Liver (tissue), 9 donors: ENCODE data around the gene URB1. TPM values are rescaled to one million over a fixed set of nuclear protein-coding genes. Genes with fewer than 3 reads are reported as not detected.

Source experiments
- DNase-seq: peaks from one replicate; pipeline ENCODE4 v3.0.0-alpha.2; 2017; ENCODE audit warnings: low spot score
- H3K27ac ChIP-seq, 2 donors: one replicate each; pipeline ENCODE4 v1.7.0; 2013; ENCODE audit warnings: inconsistent platforms in 2 of 2, low read length in 2 of 2, control low read depth in 1 of 2, low read depth in 1 of 2, mild to moderate bottlenecking in 1 of 2
- H3K27me3 ChIP-seq, 4 donors: one replicate each; pipeline versions ENCODE4 v1.6.1 to v1.7.0; 2013; ENCODE audit warnings: low read length in 3 of 4, inconsistent platforms in 1 of 4, mild to moderate bottlenecking in 1 of 4, moderate library complexity in 1 of 4; ENCODE audit not compliant: control insufficient read depth in 4 of 4, insufficient read depth in 4 of 4
- H3K36me3 ChIP-seq, 4 donors: one replicate each; pipeline versions ENCODE4 v1.6.1 to v1.7.0; 2013; ENCODE audit warnings: low read length in 3 of 4, mild to moderate bottlenecking in 3 of 4, low read depth in 1 of 4, moderate library complexity in 1 of 4; ENCODE audit not compliant: control insufficient read depth in 4 of 4, insufficient read depth in 3 of 4
- H3K4me1 ChIP-seq, 4 donors: one replicate each; pipeline versions ENCODE4 v1.6.1 to v1.7.0; 2013; ENCODE audit warnings: low read length in 3 of 4, mild to moderate bottlenecking in 3 of 4, moderate library complexity in 1 of 4; ENCODE audit not compliant: control insufficient read depth in 4 of 4, insufficient read depth in 4 of 4
- H3K4me3 ChIP-seq, 3 donors: one replicate each; pipeline versions ENCODE4 v1.6.1 to v1.7.0; 2013; ENCODE audit warnings: low read length in 3 of 3, control low read depth in 1 of 3, low read depth in 1 of 3, mild to moderate bottlenecking in 1 of 3
- H3K9ac ChIP-seq, 2 donors: one replicate each; pipeline ENCODE4 v1.7.0; 2013; ENCODE audit warnings: low read length in 2 of 2, mild to moderate bottlenecking in 2 of 2, moderate library complexity in 2 of 2, control low read depth in 1 of 2, low read depth in 1 of 2
- H3K9me3 ChIP-seq, 4 donors: one replicate each; pipeline versions ENCODE4 v1.6.1 to v1.7.0; 2013; ENCODE audit warnings: low read length in 3 of 4; ENCODE audit not compliant: control insufficient read depth in 4 of 4
- EGR1 ChIP-seq, 2 donors: IDR thresholded peaks; 2 replicates each; pipeline ENCODE4 v1.6.1; 2016 to 2018; ENCODE audit warnings: antibody characterized with exemption in 2 of 2, low read depth in 2 of 2
- FOXA1 ChIP-seq: IDR thresholded peaks from 2 replicates; pipeline ENCODE4 v1.6.1; 2016; ENCODE audit warnings: antibody characterized with exemption
- FOXA2 ChIP-seq: IDR thresholded peaks from 2 replicates; pipeline ENCODE4 v1.6.1; 2016; ENCODE audit warnings: antibody characterized with exemption
- GABPA ChIP-seq, 2 donors: IDR thresholded peaks in 1 of 2; conservative IDR thresholded peaks in 1 of 2; 2 replicates each; pipeline ENCODE4 v1.6.1; 2016; ENCODE audit warnings: antibody characterized with exemption in 2 of 2, mild to moderate bottlenecking in 1 of 2, moderate library complexity in 1 of 2
- HNF4G ChIP-seq: IDR thresholded peaks from 2 replicates; pipeline ENCODE4 v1.6.1; 2016; ENCODE audit warnings: antibody characterized with exemption
- JUND ChIP-seq, 2 donors: IDR thresholded peaks; 2 replicates each; pipeline ENCODE4 v1.6.1; 2016; ENCODE audit warnings: antibody characterized with exemption in 2 of 2
- NR2F2 ChIP-seq: IDR thresholded peaks from 2 replicates; pipeline ENCODE4 v1.6.1; 2016; ENCODE audit warnings: antibody characterized with exemption
- RAD21 ChIP-seq, 2 donors: IDR thresholded peaks; 2 replicates each; pipeline ENCODE4 v1.6.1; 2016; ENCODE audit warnings: antibody characterized with exemption in 2 of 2, mild to moderate bottlenecking in 2 of 2
- RXRA ChIP-seq, 2 donors: IDR thresholded peaks; 2 replicates each; pipeline ENCODE4 v1.6.1; 2017 to 2018; ENCODE audit warnings: antibody characterized with exemption in 2 of 2, mild to moderate bottlenecking in 1 of 2
- SP1 ChIP-seq: IDR thresholded peaks from 2 replicates; pipeline ENCODE4 v1.6.1; 2018; ENCODE audit warnings: antibody characterized with exemption, mild to moderate bottlenecking
- TAF1 ChIP-seq: conservative IDR thresholded peaks from 2 replicates; pipeline ENCODE4 v1.6.1; 2016; ENCODE audit warnings: antibody characterized with exemption, mild to moderate bottlenecking
- YY1 ChIP-seq: IDR thresholded peaks from 2 replicates; pipeline ENCODE4 v1.6.1; 2016; ENCODE audit warnings: antibody characterized with exemption, mild to moderate bottlenecking
- WGBS: extraction: QIAGEN DNeasy Blood & Tissue Kit; methylation state at CpG from one replicate; pipeline ENCODE4 v1.1.7; 2013; 5-methylcytosine and 5-hydroxymethylcytosine counted together
- polyA plus RNA-seq, 2 donors: library from polyadenylated mRNA; stranded (reverse) in 1 of 2; unstranded in 1 of 2; fragments of 200-250 nt in 1 of 2; fragments of >200 nt in 1 of 2; fragmentation: Nextera tagmentation in 1 of 2; extraction: Ambion mirVana in 1 of 2; gene quantifications; one replicate each; pipeline versions ENCODE4 v1.2.1 to v1.2.3, GENCODE V29; 2013 to 2015
- total RNA-seq, 2 donors: library from RNA; depleted of rRNA; stranded (reverse); fragments of >200 nt; gene quantifications; one replicate each; pipeline ENCODE4 v1.2.3, GENCODE V29; 2014
- TF ChIP-seq, protein P1 (sequence below): IDR thresholded peaks from 2 replicates; pipeline ENCODE4 v1.6.1; 2016; ENCODE audit warnings: antibody characterized with exemption
- TF ChIP-seq, protein P2 (sequence below): fragments of 150-350 bp; IDR thresholded peaks from 2 replicates; pipeline ENCODE4 v1.5.1; 2017; ENCODE audit warnings: improper control_type of control experiment, low read depth, low read length; ENCODE audit not compliant: missing input control
- TF ChIP-seq, protein P3 (sequence below): IDR thresholded peaks from 2 replicates; pipeline ENCODE4 v1.6.1; 2016; ENCODE audit warnings: antibody characterized with exemption
- TF ChIP-seq, protein P4 (sequence below): IDR thresholded peaks from 2 replicates; pipeline ENCODE4 v1.6.1; 2016; ENCODE audit warnings: antibody characterized with exemption, mild to moderate bottlenecking
- TF ChIP-seq, protein P5 (sequence below): IDR thresholded peaks from 2 replicates; pipeline ENCODE4 v1.6.1; 2016; ENCODE audit warnings: antibody characterized with exemption
- donor health status: healthy.
- donor health status: healthy.
- donor health status: healthy.
- donor health status: healthy.
- donor health status: healthy.

URB1 gene
- total and polyA plus RNA-seq, 4 donors, result 2.8 to 14.5 (median 7.1) TPM

DNA sequence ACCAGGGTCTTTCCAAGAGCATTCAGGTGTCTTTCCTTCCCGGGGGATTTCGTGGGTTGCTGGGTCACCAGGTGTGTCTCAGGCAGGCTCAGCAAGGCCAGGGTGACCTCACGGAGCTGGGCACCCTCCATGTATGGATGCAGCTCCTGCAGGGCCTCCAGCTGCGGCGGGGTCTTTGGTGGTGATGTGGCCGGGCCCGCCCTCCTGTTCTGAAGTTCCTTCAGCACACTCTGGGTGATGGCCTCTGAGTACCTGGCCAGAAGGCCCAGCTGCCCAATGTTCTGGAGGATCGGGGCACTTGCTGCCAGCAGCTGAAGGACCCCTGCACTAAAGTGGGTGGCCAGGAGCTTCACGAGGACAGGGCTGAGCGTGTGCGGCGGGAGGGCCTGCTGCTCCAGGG is 45.5 kb downstream of the URB1 start:
- H3K4me1 ChIP-seq, result no peaks in the 10 kb centered on the region
- H3K27ac ChIP-seq, result no peak overlapping the region
- TF ChIP-seq HNF4G (no peak), SP1 (no peak)
- TF ChIP-seq, protein P1, sequence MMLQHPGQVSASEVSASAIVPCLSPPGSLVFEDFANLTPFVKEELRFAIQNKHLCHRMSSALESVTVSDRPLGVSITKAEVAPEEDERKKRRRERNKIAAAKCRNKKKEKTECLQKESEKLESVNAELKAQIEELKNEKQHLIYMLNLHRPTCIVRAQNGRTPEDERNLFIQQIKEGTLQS, result no peak
- H3K36me3 ChIP-seq, result peaks cover 10 to 95% (median 68%) of the 10 kb centered on the region in 4 donors
- H3K9me3 ChIP-seq, result peaks cover 0 to 6% (median 1%) of the 10 kb centered on the region in 4 donors
- no peak overlapping the region for H3K4me3 ChIP-seq
- no peaks in the 10 kb centered on the region for H3K27me3 ChIP-seq
- H3K9ac ChIP-seq, result no peak overlapping the region
- DNase-seq, result no peak
- WGBS, result 97% methylated on average over 12 of the region's 12 CpGs

DNA sequence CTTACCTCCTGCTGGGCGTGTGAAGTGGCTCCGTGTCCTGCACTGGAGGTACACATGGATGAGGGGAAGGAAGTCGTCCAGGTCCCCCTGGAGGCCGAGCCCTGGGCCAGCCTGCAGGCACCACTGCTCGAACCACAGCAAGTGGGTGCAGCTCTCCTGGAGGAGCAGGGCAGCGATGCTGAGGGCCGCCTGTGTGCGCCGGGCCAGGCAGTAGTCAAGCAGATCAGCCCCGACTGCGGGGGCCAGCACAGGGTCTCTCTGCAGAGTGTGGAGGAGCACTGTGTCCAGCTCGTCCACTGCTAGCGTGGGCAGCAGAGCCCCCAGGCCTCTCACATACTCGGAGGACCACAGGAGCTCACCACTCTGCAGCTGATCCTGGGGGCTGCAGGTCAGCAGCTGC is 45.9 kb downstream of the URB1 start:
- no peaks in the 10 kb centered on the region for H3K27me3 ChIP-seq
- peaks cover 0 to 6% (median 1%) of the 10 kb centered on the region in 4 donors for H3K9me3 ChIP-seq
- WGBS, result 98% methylated on average over 14 of the region's 14 CpGs
- TF ChIP-seq, protein P1, result no peak
- TF ChIP-seq FOXA1 (no peak), FOXA2 (no peak), GABPA (IDR thresholded peaks at IDR 0.05 in 1 of 2, conservative IDR thresholded peaks at IDR 0.05 in 1 of 2) (no peak), NR2F2 (no peak), SP1 (no peak), TAF1 (no peak), YY1 (no peak), RAD21 (IDR thresholded peaks at IDR 0.05) (no peak), JUND (IDR thresholded peaks at IDR 0.05) (no peak), EGR1 (IDR thresholded peaks at IDR 0.05; ENCODE audit: low read depth in 2 of 2) (no peak), HNF4G (no peak), RXRA (IDR thresholded peaks at IDR 0.05) (no peak)
- TF ChIP-seq, protein P2, sequence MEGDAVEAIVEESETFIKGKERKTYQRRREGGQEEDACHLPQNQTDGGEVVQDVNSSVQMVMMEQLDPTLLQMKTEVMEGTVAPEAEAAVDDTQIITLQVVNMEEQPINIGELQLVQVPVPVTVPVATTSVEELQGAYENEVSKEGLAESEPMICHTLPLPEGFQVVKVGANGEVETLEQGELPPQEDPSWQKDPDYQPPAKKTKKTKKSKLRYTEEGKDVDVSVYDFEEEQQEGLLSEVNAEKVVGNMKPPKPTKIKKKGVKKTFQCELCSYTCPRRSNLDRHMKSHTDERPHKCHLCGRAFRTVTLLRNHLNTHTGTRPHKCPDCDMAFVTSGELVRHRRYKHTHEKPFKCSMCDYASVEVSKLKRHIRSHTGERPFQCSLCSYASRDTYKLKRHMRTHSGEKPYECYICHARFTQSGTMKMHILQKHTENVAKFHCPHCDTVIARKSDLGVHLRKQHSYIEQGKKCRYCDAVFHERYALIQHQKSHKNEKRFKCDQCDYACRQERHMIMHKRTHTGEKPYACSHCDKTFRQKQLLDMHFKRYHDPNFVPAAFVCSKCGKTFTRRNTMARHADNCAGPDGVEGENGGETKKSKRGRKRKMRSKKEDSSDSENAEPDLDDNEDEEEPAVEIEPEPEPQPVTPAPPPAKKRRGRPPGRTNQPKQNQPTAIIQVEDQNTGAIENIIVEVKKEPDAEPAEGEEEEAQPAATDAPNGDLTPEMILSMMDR, result no peak
- TF ChIP-seq, protein P3, sequence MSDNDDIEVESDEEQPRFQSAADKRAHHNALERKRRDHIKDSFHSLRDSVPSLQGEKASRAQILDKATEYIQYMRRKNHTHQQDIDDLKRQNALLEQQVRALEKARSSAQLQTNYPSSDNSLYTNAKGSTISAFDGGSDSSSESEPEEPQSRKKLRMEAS, result no peak
- TF ChIP-seq, protein P4, sequence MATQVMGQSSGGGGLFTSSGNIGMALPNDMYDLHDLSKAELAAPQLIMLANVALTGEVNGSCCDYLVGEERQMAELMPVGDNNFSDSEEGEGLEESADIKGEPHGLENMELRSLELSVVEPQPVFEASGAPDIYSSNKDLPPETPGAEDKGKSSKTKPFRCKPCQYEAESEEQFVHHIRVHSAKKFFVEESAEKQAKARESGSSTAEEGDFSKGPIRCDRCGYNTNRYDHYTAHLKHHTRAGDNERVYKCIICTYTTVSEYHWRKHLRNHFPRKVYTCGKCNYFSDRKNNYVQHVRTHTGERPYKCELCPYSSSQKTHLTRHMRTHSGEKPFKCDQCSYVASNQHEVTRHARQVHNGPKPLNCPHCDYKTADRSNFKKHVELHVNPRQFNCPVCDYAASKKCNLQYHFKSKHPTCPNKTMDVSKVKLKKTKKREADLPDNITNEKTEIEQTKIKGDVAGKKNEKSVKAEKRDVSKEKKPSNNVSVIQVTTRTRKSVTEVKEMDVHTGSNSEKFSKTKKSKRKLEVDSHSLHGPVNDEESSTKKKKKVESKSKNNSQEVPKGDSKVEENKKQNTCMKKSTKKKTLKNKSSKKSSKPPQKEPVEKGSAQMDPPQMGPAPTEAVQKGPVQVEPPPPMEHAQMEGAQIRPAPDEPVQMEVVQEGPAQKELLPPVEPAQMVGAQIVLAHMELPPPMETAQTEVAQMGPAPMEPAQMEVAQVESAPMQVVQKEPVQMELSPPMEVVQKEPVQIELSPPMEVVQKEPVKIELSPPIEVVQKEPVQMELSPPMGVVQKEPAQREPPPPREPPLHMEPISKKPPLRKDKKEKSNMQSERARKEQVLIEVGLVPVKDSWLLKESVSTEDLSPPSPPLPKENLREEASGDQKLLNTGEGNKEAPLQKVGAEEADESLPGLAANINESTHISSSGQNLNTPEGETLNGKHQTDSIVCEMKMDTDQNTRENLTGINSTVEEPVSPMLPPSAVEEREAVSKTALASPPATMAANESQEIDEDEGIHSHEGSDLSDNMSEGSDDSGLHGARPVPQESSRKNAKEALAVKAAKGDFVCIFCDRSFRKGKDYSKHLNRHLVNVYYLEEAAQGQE, result no peak
- TF ChIP-seq, protein P5, sequence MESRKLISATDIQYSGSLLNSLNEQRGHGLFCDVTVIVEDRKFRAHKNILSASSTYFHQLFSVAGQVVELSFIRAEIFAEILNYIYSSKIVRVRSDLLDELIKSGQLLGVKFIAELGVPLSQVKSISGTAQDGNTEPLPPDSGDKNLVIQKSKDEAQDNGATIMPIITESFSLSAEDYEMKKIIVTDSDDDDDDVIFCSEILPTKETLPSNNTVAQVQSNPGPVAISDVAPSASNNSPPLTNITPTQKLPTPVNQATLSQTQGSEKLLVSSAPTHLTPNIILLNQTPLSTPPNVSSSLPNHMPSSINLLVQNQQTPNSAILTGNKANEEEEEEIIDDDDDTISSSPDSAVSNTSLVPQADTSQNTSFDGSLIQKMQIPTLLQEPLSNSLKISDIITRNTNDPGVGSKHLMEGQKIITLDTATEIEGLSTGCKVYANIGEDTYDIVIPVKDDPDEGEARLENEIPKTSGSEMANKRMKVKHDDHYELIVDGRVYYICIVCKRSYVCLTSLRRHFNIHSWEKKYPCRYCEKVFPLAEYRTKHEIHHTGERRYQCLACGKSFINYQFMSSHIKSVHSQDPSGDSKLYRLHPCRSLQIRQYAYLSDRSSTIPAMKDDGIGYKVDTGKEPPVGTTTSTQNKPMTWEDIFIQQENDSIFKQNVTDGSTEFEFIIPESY, result no peak
- H3K4me3 ChIP-seq, result no peak overlapping the region
- no peak overlapping the region for H3K27ac ChIP-seq
- no peak for DNase-seq
- no peak overlapping the region for H3K9ac ChIP-seq
- H3K36me3 ChIP-seq, result peaks cover 10 to 95% (median 69%) of the 10 kb centered on the region in 4 donors
- H3K4me1 ChIP-seq, result no peaks in the 10 kb centered on the region
